NT2/D1 (cell line): Measurements from ENCODE around the gene VRK1.
"Not testable (repeated sequence)": the region's sequence is repeated elsewhere in the genome, so short reads cannot be mapped to it uniquely, and the experiment has no call there.

ENCODE experiments used
- DNase-seq: peaks from one replicate; pipeline ENCODE4 v3.0.0-alpha.2; 2011; ENCODE audit warnings: low read depth, low spot score
- H3K27me3 ChIP-seq: 2 replicates; pipeline ENCODE4 v1.6.0; 2011; ENCODE audit warnings: mild to moderate bottlenecking; ENCODE audit not compliant: insufficient read length, insufficient read depth
- H3K36me3 ChIP-seq: 2 replicates; pipeline ENCODE4 v1.6.1; 2011; ENCODE audit warnings: mild to moderate bottlenecking, low read length, mixed read lengths; ENCODE audit not compliant: insufficient read depth, insufficient read length
- H3K4me1 ChIP-seq: 2 replicates; pipeline ENCODE4 v1.5.1; 2011; ENCODE audit not compliant: insufficient read depth, insufficient read length
- H3K4me3 ChIP-seq: 2 replicates; pipeline ENCODE4 v1.5.1; 2011; ENCODE audit warnings: low read depth; ENCODE audit not compliant: insufficient read length
- H3K9ac ChIP-seq: 2 replicates; pipeline ENCODE4 v1.6.0; 2011; ENCODE audit warnings: low read depth; ENCODE audit not compliant: insufficient read length
- H3K9me3 ChIP-seq: 2 replicates; pipeline ENCODE4 v1.5.1; 2011; ENCODE audit warnings: mild to moderate bottlenecking, low read length; ENCODE audit not compliant: insufficient read depth
- SUZ12 ChIP-seq: IDR thresholded peaks from 2 replicates; pipeline ENCODE4 v1.6.1; 2011; ENCODE audit not compliant: insufficient read length, insufficient read depth; ENCODE audit errors: extremely low read depth
- YY1 ChIP-seq: IDR thresholded peaks from 2 replicates; pipeline ENCODE4 v1.6.1; 2011; ENCODE audit not compliant: insufficient read length, insufficient read depth
- ZNF274 ChIP-seq: IDR thresholded peaks from 2 replicates; pipeline ENCODE4 v1.6.1; 2011; ENCODE audit warnings: mild to moderate bottlenecking, low read depth, low read length

Gene VRK1

DNA sequence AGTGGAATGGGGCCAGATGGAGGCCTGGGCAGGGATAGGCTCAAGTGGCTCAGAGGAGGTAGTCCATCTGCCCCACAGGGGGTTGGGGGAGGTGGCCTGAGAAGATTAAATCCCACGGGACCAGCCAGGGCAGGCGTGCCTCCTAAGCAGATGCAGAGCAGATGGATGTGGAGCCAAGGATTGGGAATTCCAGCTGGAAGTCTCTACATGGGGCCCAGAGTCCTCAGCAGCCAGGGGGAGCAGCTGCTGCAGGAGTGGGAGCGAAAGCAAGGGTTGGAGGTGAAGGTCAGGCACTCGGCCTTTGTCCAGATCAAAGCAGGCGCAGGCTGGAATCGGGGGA is 42.4 kb upstream of the VRK1 start:
- no peaks in the 10 kb centered on the region for H3K36me3 ChIP-seq
- H3K27me3 ChIP-seq, result no peaks in the 10 kb centered on the region
- DNase-seq, result peak; percentile 22
- peaks cover 3% of the 10 kb centered on the region for H3K4me1 ChIP-seq
- TF ChIP-seq YY1 (no peak), SUZ12 (no peak), ZNF274 (no peak)
- no peak overlapping the region for H3K4me3 ChIP-seq
- H3K9ac ChIP-seq, result no peak overlapping the region
- H3K9me3 ChIP-seq, result no peaks in the 10 kb centered on the region

DNA sequence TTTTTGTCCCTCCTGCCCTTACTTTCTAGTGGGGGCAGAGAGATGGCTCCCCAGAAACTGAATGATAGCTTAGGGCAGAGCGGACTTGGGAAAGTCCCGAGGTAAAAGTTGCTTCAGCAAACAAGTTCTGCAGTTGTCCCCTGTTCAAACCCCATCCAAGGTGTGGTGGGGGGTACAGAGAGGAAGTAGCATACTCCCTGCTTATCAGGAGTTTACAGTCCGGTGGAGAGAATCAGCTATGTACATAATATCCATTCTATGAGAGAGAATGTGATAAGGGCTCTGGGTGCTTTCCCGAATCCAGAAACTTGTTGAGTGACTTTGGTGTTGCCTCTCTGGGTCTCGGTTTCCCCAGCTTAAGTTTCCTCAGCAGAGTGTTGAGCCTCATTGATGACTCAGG is 40.4 kb upstream of the VRK1 start:
- no peaks in the 10 kb centered on the region for H3K27me3 ChIP-seq
- H3K9me3 ChIP-seq, result no peaks in the 10 kb centered on the region
- TF ChIP-seq SUZ12 (no peak), ZNF274 (no peak), YY1 (no peak)
- H3K9ac ChIP-seq, result no peak overlapping the region
- H3K4me3 ChIP-seq, result no peak overlapping the region
- no peak for DNase-seq
- peaks cover 3% of the 10 kb centered on the region for H3K4me1 ChIP-seq
- no peaks in the 10 kb centered on the region for H3K36me3 ChIP-seq

GRCh38 chr14:96757456-96757855 is 39.7 kb upstream of the VRK1 start:
- peaks cover 3% of the 10 kb centered on the region for H3K4me1 ChIP-seq
- no peaks in the 10 kb centered on the region for H3K36me3 ChIP-seq
- no peak overlapping the region for H3K9ac ChIP-seq
- no peak for TF ChIP-seq SUZ12
- no peak for TF ChIP-seq YY1
- no peaks in the 10 kb centered on the region for H3K9me3 ChIP-seq
- no peak for DNase-seq
- H3K27me3 ChIP-seq, result no peaks in the 10 kb centered on the region
- H3K4me3 ChIP-seq, result no peak overlapping the region

DNA sequence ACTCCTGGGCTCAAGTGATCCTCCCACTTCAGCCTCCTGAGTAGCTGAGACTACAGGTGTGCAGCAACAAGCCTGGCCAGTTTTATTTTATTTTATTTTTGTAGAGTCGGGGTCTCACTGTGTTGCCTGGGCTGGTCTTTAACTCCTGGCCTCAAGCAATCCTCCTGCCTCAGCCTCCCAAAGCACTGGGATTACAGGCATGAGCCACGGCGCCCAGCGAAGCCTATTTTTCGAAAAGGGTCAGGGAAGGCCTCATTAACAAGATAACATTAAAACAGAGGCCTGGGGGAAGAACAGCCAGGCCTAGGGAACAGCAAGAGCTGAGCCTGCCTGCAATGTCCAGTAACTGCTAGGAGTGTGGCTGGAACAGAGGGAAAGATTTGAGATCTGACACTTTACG is 36.1 kb upstream of the VRK1 start:
- Histone ChIP-seq H3K27me3 (no peaks in the 10 kb centered on the region), H3K9ac (no peak overlapping the region), H3K4me1 (no peaks in the 10 kb centered on the region), H3K4me3 (no peak overlapping the region), H3K36me3 (no peaks in the 10 kb centered on the region), H3K9me3 (no peaks in the 10 kb centered on the region)
- TF ChIP-seq ZNF274 (no peak), YY1 (no peak), SUZ12 (no peak)
- no peak for DNase-seq

DNA sequence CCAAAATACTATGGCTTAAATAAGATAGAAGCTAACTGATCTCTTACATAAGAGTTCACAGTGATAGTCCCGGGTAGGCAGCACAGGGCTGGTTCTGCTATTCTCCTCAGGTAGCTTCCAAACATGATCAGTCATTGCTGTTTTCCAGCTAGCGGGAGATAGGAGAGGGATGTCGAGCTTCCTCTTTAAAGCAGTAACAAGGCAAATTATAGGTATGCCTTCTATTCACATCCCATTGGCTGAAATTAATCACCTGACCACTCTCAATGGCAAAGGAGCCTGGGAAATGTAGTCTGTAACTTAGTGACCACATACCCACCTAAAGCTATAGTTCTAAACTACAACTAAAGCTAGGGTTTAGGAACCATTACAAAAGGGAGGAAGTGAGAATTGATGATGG is 34.5 kb upstream of the VRK1 start:
- Histone ChIP-seq H3K9me3 (no peaks in the 10 kb centered on the region), H3K9ac (peak overlapping the region; percentile 38)

GRCh38 chr14:96764012-96764411 is 33.2 kb upstream of the VRK1 start:
- Histone ChIP-seq H3K4me3 (no peak overlapping the region), H3K9ac (no peak overlapping the region), H3K27me3 (peaks cover 10% of the 10 kb centered on the region), H3K9me3 (no peaks in the 10 kb centered on the region), H3K4me1 (no peaks in the 10 kb centered on the region), H3K36me3 (no peaks in the 10 kb centered on the region)
- TF ChIP-seq SUZ12 (no peak), YY1 (no peak), ZNF274 (no peak)
- DNase-seq, result no peak

More for the DNA sequence above, 34.5 kb upstream of the VRK1 start:
- H3K27me3 ChIP-seq, result no peaks in the 10 kb centered on the region
- H3K4me1 ChIP-seq, result no peaks in the 10 kb centered on the region
- H3K36me3 ChIP-seq, result no peaks in the 10 kb centered on the region
- TF ChIP-seq YY1 (no peak), ZNF274 (no peak), SUZ12 (no peak)
- peak; percentile 25 for DNase-seq
- no peak overlapping the region for H3K4me3 ChIP-seq

DNA sequence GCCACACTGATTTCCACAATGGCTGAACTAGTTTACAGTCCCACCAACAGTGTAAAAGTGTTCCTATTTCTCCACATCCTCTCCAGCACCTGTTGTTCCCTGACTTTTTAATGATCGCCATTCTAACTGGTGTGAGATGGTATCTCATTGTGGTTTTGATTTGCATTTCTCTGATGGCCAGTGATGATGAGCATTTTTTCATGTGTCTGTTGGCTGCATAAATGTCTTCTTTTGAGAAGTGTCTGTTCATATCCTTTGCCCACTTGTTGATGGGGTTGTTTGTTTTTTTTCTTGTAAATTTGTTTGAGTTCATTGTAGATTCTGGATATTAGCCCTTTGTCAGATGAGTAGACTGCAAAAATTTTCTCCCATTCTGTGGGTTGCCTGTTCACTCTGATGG is 32.0 kb upstream of the VRK1 start:
- H3K27me3 ChIP-seq, result peaks cover 16% of the 10 kb centered on the region
- H3K9ac ChIP-seq, H3K4me1 ChIP-seq, H3K36me3 ChIP-seq, H3K4me3 ChIP-seq, H3K9me3 ChIP-seq, DNase-seq: not testable (repeated sequence)

- no peak for DNase-seq
- H3K9me3 ChIP-seq, result no peaks in the 10 kb centered on the region
- no peaks in the 10 kb centered on the region for H3K36me3 ChIP-seq
- TF ChIP-seq YY1, result no peak
- no peak for TF ChIP-seq ZNF274
- no peak for TF ChIP-seq SUZ12
- no peak overlapping the region for H3K4me3 ChIP-seq
- peaks cover 16% of the 10 kb centered on the region for H3K27me3 ChIP-seq
- H3K4me1 ChIP-seq, result no peaks in the 10 kb centered on the region
- no peak overlapping the region for H3K9ac ChIP-seq
These were observed 24.3 kb upstream of the VRK1 start for GRCh38 chr14:96772929-96773328.
